Mucosa of descending colon (tissue), 3 donors: ENCODE measurements around the gene ZNF43. TPM values are rescaled to one million over a fixed set of nuclear protein-coding genes. Genes with fewer than 3 reads are reported as not detected.
"Not testable (repeated sequence)": the region's sequence is repeated elsewhere in the genome, so short reads cannot be mapped to it uniquely, and the experiment has no call there.

Source experiments
- ATAC-seq: fragments of 200-7000 bp; cut with Tn5 transposase; one replicate; pipeline ENCODE4 v1.9.1; 2020; ENCODE audit warnings: mild to moderate bottlenecking, moderate library complexity
- DNase-seq, 3 donors: peaks; one replicate each; pipeline ENCODE4 v3.0.0-alpha.2; 2020
- H3K36me3 ChIP-seq: fragments of 200-600 bp; one replicate; pipeline ENCODE4 v1.8.0; 2021; ENCODE audit warnings: low read depth, mild to moderate bottlenecking
- H3K4me1 ChIP-seq: fragments of 200-600 bp; one replicate; pipeline ENCODE4 v1.8.0; 2021; ENCODE audit warnings: low read depth, mild to moderate bottlenecking
- H3K4me3 ChIP-seq: fragments of 200-600 bp; one replicate; pipeline ENCODE4 v1.8.0; 2021; ENCODE audit warnings: mild to moderate bottlenecking
- H3K9me3 ChIP-seq: fragments of 200-600 bp; one replicate; pipeline ENCODE4 v1.8.0; 2021; ENCODE audit warnings: mild to moderate bottlenecking
- CTCF ChIP-seq: fragments of 200-600 bp; IDR thresholded peaks from one replicate; pipeline ENCODE4 v1.8.0; 2022; ENCODE audit warnings: antibody characterized with exemption, mild to moderate bottlenecking
- intact Hi-C, 2 donors: fragments of 100-400 bp; cut with DNase I in 1 of 2; cut with micrococcal nuclease in 1 of 2; formaldehyde crosslinking; loops; one replicate each; pipeline versions ENCODE4 v1.11.0 to v1.11.1; 2022; cut with DNase I, micrococcal nuclease
- total RNA-seq, 3 donors: library from RNA; stranded (reverse); fragmentation: NEBNext Ultra II Directional in 2 of 3; extraction: Animal tissue kit (Norgen Biotek cat#: 25700) in 2 of 3; gene quantifications; one replicate each; pipeline versions ENCODE4 v1.2.1 to v1.2.4, GENCODE V29; 2021 to 2023
- donor health status: DM: no; HTN: no; CAD: no; lungs with moderate emphysema.
- donor health status: DM: no; HTN: no; CAD: no.
- donor health status: DM: no; HTN: yes; CAD: no.

ZNF43 gene
- total RNA-seq, 3 donors from 2014 or later = 14.6 to 16.7 (median 16.2) TPM

GRCh38 chr19:21767065-21767800, 68.7 kb downstream of the ZNF43 start, which contains the start of gene ZNF100:
Gene ZNF100 (minus strand): TSS chr19:21767579. CDS start chr19:21767429, 150 bp downstream.
- Histone ChIP-seq H3K9me3 (no peaks in the 10 kb centered on the region), H3K4me1 (no peaks in the 10 kb centered on the region), H3K4me3 (peak within 1 kb of the TSS; percentile 51), H3K36me3 (no peaks in the 10 kb centered on the region)
- intact Hi-C loops = no loop called here
- no peak for TF ChIP-seq CTCF
- DNase-seq (peak; percentile 91 to 96 (median 93)), ATAC-seq (peak; percentile 98)

GRCh38 chr19:21766705-21767064, 69.3 kb downstream of the ZNF43 start:
- H3K9me3 ChIP-seq, intact Hi-C loops, H3K36me3 ChIP-seq, H3K4me1 ChIP-seq: not testable (repeated sequence)
- DNase-seq = peak in 2 of 3 donors; percentile 5 to 34
- H3K4me3 ChIP-seq = peak overlapping the region; percentile 51
- ATAC-seq = peak; percentile 7

- DNase-seq (no peak), ATAC-seq (no peak)
- H3K9me3 ChIP-seq = no peaks in the 10 kb centered on the region
- no peak for TF ChIP-seq CTCF
- H3K4me1 ChIP-seq = no peaks in the 10 kb centered on the region
- no peak overlapping the region for H3K4me3 ChIP-seq
- intact Hi-C loops = no loop called here
- no peaks in the 10 kb centered on the region for H3K36me3 ChIP-seq
These were observed 70.8 kb downstream of the ZNF43 start for GRCh38 chr19:21765151-21765550.

DNA sequence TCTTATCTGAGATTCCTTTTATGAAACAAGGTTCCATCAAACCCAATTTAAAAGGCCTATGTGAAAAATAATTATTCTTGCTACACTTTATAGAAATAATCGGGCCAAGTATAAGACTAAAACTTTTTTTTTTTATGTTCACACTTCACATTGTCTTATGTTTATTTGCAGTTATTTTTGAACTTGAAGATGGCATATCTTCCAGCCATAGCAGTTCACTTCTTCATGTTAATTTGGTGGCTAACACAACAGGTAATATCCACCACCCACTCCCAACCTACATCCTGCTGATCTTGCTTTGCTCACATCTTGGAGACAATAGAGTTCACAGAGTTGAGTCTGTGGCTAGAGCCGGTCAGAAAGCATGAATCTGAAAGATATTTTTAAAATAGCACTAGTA, 74.4 kb downstream of the ZNF43 start:
- DNase-seq, H3K36me3 ChIP-seq, H3K4me1 ChIP-seq, H3K4me3 ChIP-seq, intact Hi-C loops, ATAC-seq, H3K9me3 ChIP-seq: not testable (repeated sequence)

GRCh38 chr19:21758296-21758695, 77.7 kb downstream of the ZNF43 start:
- intact Hi-C loops = no loop called here
- no peak for TF ChIP-seq CTCF
- DNase-seq = no peak
- Histone ChIP-seq H3K9me3 (no peaks in the 10 kb centered on the region), H3K4me3 (no peak overlapping the region), H3K4me1 (no peaks in the 10 kb centered on the region), H3K36me3 (no peaks in the 10 kb centered on the region)
- ATAC-seq = no peak

- intact Hi-C loops, H3K4me1 ChIP-seq, H3K36me3 ChIP-seq, DNase-seq, ATAC-seq, H3K4me3 ChIP-seq, H3K9me3 ChIP-seq: not testable (repeated sequence)
These were observed 80.4 kb downstream of the ZNF43 start for GRCh38 chr19:21755555-21755954.

Other genes starting within 250 kb of the ZNF43 start
- gene ZNF100, start 68.6 kb downstream of the ZNF43 start, total RNA-seq = 10 to 100 TPM in 2 of 3 donors, 1 to 10 TPM in 1; 6.3 to 13.3 (median 10.9) TPM
- gene ZNF208, start 174.8 kb upstream of the ZNF43 start, total RNA-seq = 10 to 100 TPM in 1 of 3 donors, 1 to 10 TPM in 1, under 1 TPM in 1; 0.67 to 24.8 (median 2.1) TPM
- 1 to 10 TPM in 2 of 3 donors, under 1 TPM in 1; 0.60 to 1.4 (median 1.0) TPM for gene ZNF257, start 216.3 kb upstream of the ZNF43 start, total RNA-seq